HG03108 (cell line): ENCODE data around the gene GTF2H2.
"Not testable (repeated sequence)": the region's sequence is repeated elsewhere in the genome, so short reads cannot be mapped to it uniquely, and the experiment has no call there.

Experiments used
- ATAC-seq: cut with Tn5 transposase; IDR thresholded peaks from one replicate; pipeline ENCODE4 v1.9.1; 2021; ENCODE audit warnings: moderate library complexity; ENCODE audit not compliant: unreplicated experiment

GTF2H2 gene

GRCh38 chr5:71067262-71067928 is at the start of gene GTF2H2:
GTF2H2 (minus strand) TSS chr5:71067676; CDS start chr5:71062763, 4,913 bp downstream.
- ATAC-seq, result peak; percentile 97

- not testable (repeated sequence) for ATAC-seq
These were observed 42.3 kb upstream of the GTF2H2 start for GRCh38 chr5:71109730-71110275.

GRCh38 chr5:71099996-71100395 is 32.5 kb upstream of the GTF2H2 start:
- ATAC-seq, result not testable (repeated sequence)

- ATAC-seq, result not testable (repeated sequence)
These were observed 30.4 kb upstream of the GTF2H2 start for GRCh38 chr5:71097930-71098203.

GRCh38 chr5:71097173-71097929 is 29.9 kb upstream of the GTF2H2 start:
- ATAC-seq, result not testable (repeated sequence)

- ATAC-seq, result not testable (repeated sequence)
These were observed 22.3 kb upstream of the GTF2H2 start for GRCh38 chr5:71089773-71090172.

GRCh38 chr5:71088754-71089153 is 21.3 kb upstream of the GTF2H2 start:
- not testable (repeated sequence) for ATAC-seq

GRCh38 chr5:71086145-71086544 is 18.7 kb upstream of the GTF2H2 start:
- ATAC-seq, result not testable (repeated sequence)

GRCh38 chr5:71084280-71085063 is 17.0 kb upstream of the GTF2H2 start:
- not testable (repeated sequence) for ATAC-seq

- not testable (repeated sequence) for ATAC-seq
These were observed 15.4 kb upstream of the GTF2H2 start for GRCh38 chr5:71082898-71083297.

GRCh38 chr5:71082340-71082739 is 14.9 kb upstream of the GTF2H2 start:
- not testable (repeated sequence) for ATAC-seq

- ATAC-seq, result not testable (repeated sequence)
These were observed 6.2 kb downstream of the GTF2H2 start for GRCh38 chr5:71061322-71061721.

- ATAC-seq, result not testable (repeated sequence)
These were observed 8.1 kb downstream of the GTF2H2 start for GRCh38 chr5:71059426-71059825.

GRCh38 chr5:71044808-71045207 is 22.7 kb downstream of the GTF2H2 start:
- not testable (repeated sequence) for ATAC-seq

- not testable (repeated sequence) for ATAC-seq
These were observed 23.3 kb downstream of the GTF2H2 start for GRCh38 chr5:71044128-71044527.

GRCh38 chr5:71031046-71031776 is 36.3 kb downstream of the GTF2H2 start:
- ATAC-seq, result not testable (repeated sequence)

- ATAC-seq, result not testable (repeated sequence)
These were observed 42.1 kb downstream of the GTF2H2 start, which contains the start of gene NAIP for GRCh38 chr5:71025289-71025953. NAIP (minus strand) TSS chr5:71025339; CDS start chr5:71012915, 12,424 bp downstream.

GRCh38 chr5:71020643-71021042 is 46.8 kb downstream of the GTF2H2 start:
- ATAC-seq, result not testable (repeated sequence)

GRCh38 chr5:71018376-71019005 is 49.0 kb downstream of the GTF2H2 start:
- ATAC-seq, result not testable (repeated sequence)
